IgD-negative memory B cell (primary cell): ENCODE data around the gene CDK17. TPM values are rescaled to one million over a fixed set of nuclear protein-coding genes. Genes with fewer than 3 reads are reported as not detected.
"Not testable (repeated sequence)": the region's sequence is repeated elsewhere in the genome, so short reads cannot be mapped to it uniquely, and the experiment has no call there.

ENCODE experiments used
- H3K27ac Mint-ChIP-seq, 3 donors: one replicate each; pipeline ENCODE4 v1.8.0; 2020 to 2022; ENCODE audit warnings: mild to moderate bottlenecking in 3 of 3, mixed read lengths in 3 of 3, moderate library complexity in 1 of 3
- H3K27me3 Mint-ChIP-seq: one replicate; pipeline ENCODE4 v1.8.0; 2021; ENCODE audit warnings: mixed read lengths
- H3K36me3 Mint-ChIP-seq: one replicate; pipeline ENCODE4 v1.8.0; 2020; ENCODE audit warnings: mild to moderate bottlenecking, mixed read lengths
- H3K4me1 Mint-ChIP-seq, 3 donors: one replicate each; pipeline ENCODE4 v1.8.0; 2020 to 2022; ENCODE audit warnings: mixed read lengths in 3 of 3, mild to moderate bottlenecking in 1 of 3
- H3K4me3 Mint-ChIP-seq, 4 donors: one replicate each; pipeline ENCODE4 v1.8.0; 2020 to 2022; ENCODE audit warnings: mild to moderate bottlenecking in 4 of 4, mixed read lengths in 4 of 4, moderate library complexity in 3 of 4
- H3K9me3 Mint-ChIP-seq, 3 donors: one replicate each; pipeline ENCODE4 v1.8.0; 2020 to 2021; ENCODE audit warnings: mixed read lengths in 3 of 3, mild to moderate bottlenecking in 1 of 3
- polyA plus RNA-seq: library from polyadenylated mRNA; unstranded; fragments of 300-500 nt; fragmentation: Illumina TruSeq; gene quantifications from one replicate; pipeline ENCODE4 v1.2.3, GENCODE V29; 2021

The CDK17 gene
- polyA plus RNA-seq, 1 donor from 2014 or later = 30.0 TPM

DNA sequence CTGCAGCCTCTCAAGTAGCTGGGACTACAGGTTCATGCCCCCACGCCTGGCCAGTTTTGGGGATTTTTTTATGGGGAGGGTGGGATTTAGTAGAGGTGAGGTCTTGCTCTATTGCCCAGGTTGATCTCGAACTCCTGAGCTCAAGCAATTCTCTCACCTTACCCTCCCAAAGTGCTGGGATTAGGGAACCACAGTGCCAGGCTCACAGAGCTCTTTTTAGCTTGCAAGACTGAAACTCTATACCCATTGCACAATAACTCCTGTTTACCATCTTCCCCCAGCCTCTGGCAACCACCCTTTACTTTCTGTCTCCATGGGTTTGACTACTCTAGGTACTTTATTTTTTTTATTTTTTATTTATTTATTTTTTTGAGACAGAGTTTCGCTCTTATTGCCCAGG lies 25.7 kb upstream of the CDK17 start:
- Mint-ChIP-seq H3K9me3 (no peaks in the 10 kb centered on the region), H3K4me1 (peaks cover 1 to 8% (median 7%) of the 10 kb centered on the region in 3 donors), H3K27ac (peak overlapping the region in 1 of 3 donors; percentile 81), H3K36me3 (no peaks in the 10 kb centered on the region), H3K27me3 (no peaks in the 10 kb centered on the region), H3K4me3 (no peak overlapping the region)

GRCh38 chr12:96425321-96425720 lies 25.1 kb upstream of the CDK17 start:
- Mint-ChIP-seq H3K4me1 (peaks cover 4 to 13% (median 12%) of the 10 kb centered on the region in 3 donors), H3K27ac (peak overlapping the region in 1 of 3 donors; percentile 81), H3K9me3 (no peaks in the 10 kb centered on the region), H3K27me3 (no peaks in the 10 kb centered on the region), H3K36me3 (no peaks in the 10 kb centered on the region), H3K4me3 (peak overlapping the region in 1 of 4 donors; percentile 42)

- H3K4me3 Mint-ChIP-seq = no peak overlapping the region
- no peaks in the 10 kb centered on the region for H3K36me3 Mint-ChIP-seq
- H3K4me1 Mint-ChIP-seq = peaks cover 11 to 20% (median 19%) of the 10 kb centered on the region in 3 donors
- no peaks in the 10 kb centered on the region for H3K9me3 Mint-ChIP-seq
- H3K27ac Mint-ChIP-seq = no peak overlapping the region
- no peaks in the 10 kb centered on the region for H3K27me3 Mint-ChIP-seq
Observed at GRCh38 chr12:96424601-96425000, 24.4 kb upstream of the CDK17 start.

- Mint-ChIP-seq H3K4me3 (no peak overlapping the region), H3K27ac (no peak overlapping the region), H3K4me1 (peaks cover 17 to 25% (median 23%) of the 10 kb centered on the region in 3 donors), H3K27me3 (no peaks in the 10 kb centered on the region), H3K9me3 (no peaks in the 10 kb centered on the region), H3K36me3 (peaks cover 2% of the 10 kb centered on the region)
Observed at GRCh38 chr12:96422192-96422591, 22.0 kb upstream of the CDK17 start.

GRCh38 chr12:96421014-96421413 lies 20.8 kb upstream of the CDK17 start:
- no peaks in the 10 kb centered on the region for H3K9me3 Mint-ChIP-seq
- no peaks in the 10 kb centered on the region for H3K27me3 Mint-ChIP-seq
- H3K27ac Mint-ChIP-seq = peak overlapping the region in 2 of 3 donors; percentile 33 to 64
- H3K36me3 Mint-ChIP-seq = peaks cover 2% of the 10 kb centered on the region
- H3K4me3 Mint-ChIP-seq = peak overlapping the region in 3 of 4 donors; percentile 62 to 93 (median 90)
- peaks cover 17 to 25% (median 25%) of the 10 kb centered on the region in 3 donors for H3K4me1 Mint-ChIP-seq

GRCh38 chr12:96420277-96420835 lies 20.1 kb upstream of the CDK17 start:
- H3K36me3 Mint-ChIP-seq = peaks cover 2% of the 10 kb centered on the region
- peak overlapping the region in 2 of 4 donors; percentile 63 to 93 for H3K4me3 Mint-ChIP-seq
- no peaks in the 10 kb centered on the region for H3K27me3 Mint-ChIP-seq
- H3K27ac Mint-ChIP-seq = peak overlapping the region in 1 of 3 donors; percentile 33
- H3K9me3 Mint-ChIP-seq = no peaks in the 10 kb centered on the region
- H3K4me1 Mint-ChIP-seq = peaks cover 17 to 25% (median 24%) of the 10 kb centered on the region in 3 donors

DNA sequence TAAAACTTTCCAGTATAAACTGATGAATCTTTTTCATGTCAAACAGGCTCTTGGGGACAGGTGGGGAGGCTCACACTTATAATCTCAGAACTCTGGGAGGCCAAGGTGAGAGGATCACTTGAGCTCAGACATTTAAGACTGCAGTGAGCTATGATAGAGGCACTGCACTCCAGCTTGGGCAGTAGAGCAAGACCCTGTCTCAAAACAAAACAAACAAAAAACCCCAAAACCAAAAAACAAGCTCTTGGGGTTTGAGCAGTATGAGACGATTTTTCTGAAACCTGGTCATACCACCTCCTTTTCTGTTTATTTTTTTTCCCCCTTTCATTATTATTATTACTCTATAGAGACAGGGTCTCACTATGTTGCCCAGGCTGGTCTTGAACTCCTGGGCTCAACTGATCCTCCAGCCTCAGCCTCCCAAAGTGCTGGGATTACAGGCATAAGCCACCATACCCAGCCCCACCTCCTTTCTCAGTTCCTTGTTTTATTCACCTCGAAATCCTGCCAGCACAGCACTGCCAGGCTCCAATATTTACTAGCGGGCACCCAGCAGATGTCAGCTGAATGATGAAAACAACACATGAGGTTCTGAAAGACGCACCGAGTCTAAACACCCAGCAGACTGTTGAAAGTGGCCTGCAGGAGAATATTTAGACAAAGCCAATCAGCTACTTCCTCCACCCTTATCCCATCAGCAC lies 19.5 kb upstream of the CDK17 start:
- Mint-ChIP-seq H3K4me1 (peaks cover 17 to 23% (median 21%) of the 10 kb centered on the region in 3 donors), H3K36me3 (peaks cover 2% of the 10 kb centered on the region), H3K27me3 (no peaks in the 10 kb centered on the region), H3K27ac (peak overlapping the region in 2 of 3 donors; percentile 33 to 87), H3K4me3 (peak overlapping the region in 2 of 4 donors; percentile 63 to 64), H3K9me3 (no peaks in the 10 kb centered on the region)

DNA sequence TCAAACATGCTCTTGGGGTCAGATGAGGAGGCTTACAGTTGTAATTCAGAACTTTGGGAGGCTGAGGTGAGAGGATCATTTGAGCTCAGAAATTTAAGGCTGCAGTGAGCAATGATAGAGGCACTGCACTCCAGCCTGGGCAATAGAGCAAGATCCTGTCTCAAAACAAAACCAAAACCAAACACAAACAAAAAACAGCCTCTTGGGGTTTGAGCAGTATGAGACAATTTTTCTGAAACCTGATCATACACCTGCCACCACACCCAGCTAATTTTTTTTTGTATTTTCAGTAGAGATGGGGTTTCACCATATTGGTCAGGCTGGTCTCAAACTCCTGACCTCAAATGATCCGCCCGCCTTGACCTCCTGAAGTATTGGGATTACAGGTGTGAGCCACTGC lies 17.4 kb upstream of the CDK17 start:
- Mint-ChIP-seq H3K4me3 (peak overlapping the region in 1 of 4 donors; percentile 71), H3K4me1 (peaks cover 17 to 23% (median 21%) of the 10 kb centered on the region in 3 donors)
- not testable (repeated sequence) for H3K27ac Mint-ChIP-seq, H3K27me3 Mint-ChIP-seq, H3K9me3 Mint-ChIP-seq, H3K36me3 Mint-ChIP-seq

DNA sequence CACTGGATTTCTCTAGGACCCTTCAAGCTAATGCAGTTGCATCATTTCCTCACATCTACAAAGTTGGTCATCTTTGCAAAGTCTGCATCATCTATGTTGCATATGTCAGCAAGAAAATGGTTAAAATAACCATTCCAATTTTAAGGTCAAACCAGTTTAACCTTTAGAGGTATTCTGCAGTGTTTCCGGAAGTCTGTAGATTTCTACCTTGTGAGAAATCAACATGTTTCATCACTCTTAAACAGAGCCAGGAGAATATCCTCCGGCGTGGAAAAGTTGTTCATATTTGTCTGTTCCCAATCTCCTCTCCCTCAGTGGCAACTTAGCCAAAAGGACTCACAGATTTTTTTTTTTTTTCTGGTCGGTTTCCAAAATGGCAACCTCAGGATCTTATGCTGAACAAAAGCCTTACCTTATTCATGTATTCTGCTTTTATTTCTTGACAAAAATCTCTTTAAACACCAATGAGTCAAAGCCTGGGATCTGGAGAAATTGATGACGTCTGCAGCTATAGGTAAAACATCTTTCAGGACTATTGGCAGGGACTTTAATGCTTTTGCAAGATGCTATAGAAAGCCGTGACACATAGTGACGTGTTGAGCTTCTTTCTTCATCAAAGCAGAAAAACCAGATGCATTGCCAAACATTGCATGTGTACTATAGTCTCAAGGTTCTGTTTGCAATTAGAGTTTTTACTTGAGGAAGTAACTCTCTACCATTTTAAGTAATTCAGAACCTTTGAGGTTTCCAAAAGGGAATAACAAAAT lies 16.0 kb upstream of the CDK17 start:
- Mint-ChIP-seq H3K4me3 (no peak overlapping the region), H3K36me3 (peaks cover 2% of the 10 kb centered on the region), H3K4me1 (peaks cover 17 to 23% (median 20%) of the 10 kb centered on the region in 3 donors), H3K27me3 (no peaks in the 10 kb centered on the region), H3K27ac (no peak overlapping the region), H3K9me3 (no peaks in the 10 kb centered on the region)

DNA sequence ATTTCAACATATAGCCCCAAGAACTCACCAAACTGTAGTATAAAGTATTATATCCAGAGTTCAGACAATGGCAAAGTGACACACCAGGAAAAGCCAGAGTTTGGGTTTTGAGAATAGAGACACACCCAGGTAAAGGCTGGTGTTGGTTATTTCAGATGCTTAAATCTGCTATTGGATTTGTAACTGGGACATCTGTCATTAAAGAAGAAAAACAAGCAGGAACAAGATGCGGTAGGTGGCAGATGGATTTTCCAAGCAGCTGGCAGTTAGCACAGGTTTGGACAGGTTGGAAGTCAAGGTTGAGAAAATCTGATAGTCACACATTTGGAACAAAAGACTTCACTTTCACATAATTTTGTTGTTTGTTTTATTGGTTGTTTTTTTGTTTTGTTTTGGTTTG lies 14.4 kb upstream of the CDK17 start:
- Mint-ChIP-seq H3K36me3 (peaks cover 2% of the 10 kb centered on the region), H3K9me3 (no peaks in the 10 kb centered on the region), H3K4me1 (peaks cover 10 to 12% (median 11%) of the 10 kb centered on the region in 3 donors), H3K27ac (no peak overlapping the region), H3K4me3 (no peak overlapping the region), H3K27me3 (no peaks in the 10 kb centered on the region)

GRCh38 chr12:96412431-96412830 lies 12.2 kb upstream of the CDK17 start:
- no peak overlapping the region for H3K27ac Mint-ChIP-seq
- H3K27me3 Mint-ChIP-seq = no peaks in the 10 kb centered on the region
- H3K9me3 Mint-ChIP-seq = no peaks in the 10 kb centered on the region

DNA sequence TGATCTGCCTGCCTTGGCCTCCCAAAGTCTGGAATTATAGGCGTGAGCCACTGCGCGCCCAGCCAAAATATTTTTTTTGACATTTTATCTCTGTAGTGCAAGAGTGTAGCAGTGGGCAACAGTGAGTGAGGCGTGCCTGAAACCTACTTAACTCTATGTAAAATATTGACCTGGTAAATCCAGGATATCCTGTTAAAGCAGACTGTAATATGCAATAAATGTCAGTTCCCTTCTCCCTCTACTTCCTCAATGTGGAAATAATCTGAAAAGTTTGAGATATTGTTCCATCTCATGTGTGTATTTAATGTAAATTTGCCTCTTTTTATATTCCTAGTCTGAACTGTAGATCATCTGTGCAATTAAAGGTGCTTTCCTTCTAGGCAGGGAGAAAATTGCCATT lies 9.5 kb upstream of the CDK17 start:
- Mint-ChIP-seq H3K36me3 (no peaks in the 10 kb centered on the region), H3K9me3 (no peaks in the 10 kb centered on the region), H3K4me3 (no peak overlapping the region), H3K27me3 (no peaks in the 10 kb centered on the region), H3K27ac (peak overlapping the region in 2 of 3 donors; percentile 33 to 69), H3K4me1 (peaks cover 25 to 31% (median 31%) of the 10 kb centered on the region in 3 donors)

More at GRCh38 chr12:96412431-96412830, 12.2 kb upstream of the CDK17 start:
- H3K4me3 Mint-ChIP-seq = no peak overlapping the region
- peaks cover under 1% of the 10 kb centered on the region for H3K36me3 Mint-ChIP-seq
- peaks cover 19 to 27% (median 20%) of the 10 kb centered on the region in 3 donors for H3K4me1 Mint-ChIP-seq

- no peaks in the 10 kb centered on the region for H3K27me3 Mint-ChIP-seq
- H3K27ac Mint-ChIP-seq = no peak overlapping the region
- H3K9me3 Mint-ChIP-seq = no peaks in the 10 kb centered on the region
- H3K36me3 Mint-ChIP-seq = no peaks in the 10 kb centered on the region
- peaks cover 27 to 38% (median 35%) of the 10 kb centered on the region in 3 donors for H3K4me1 Mint-ChIP-seq
- H3K4me3 Mint-ChIP-seq = no peak overlapping the region
Observed at GRCh38 chr12:96408993-96409392, 8.8 kb upstream of the CDK17 start.

GRCh38 chr12:96407429-96408097 lies 7.3 kb upstream of the CDK17 start:
- peak overlapping the region in 3 of 4 donors; percentile 47 to 89 (median 86) for H3K4me3 Mint-ChIP-seq
- not testable (repeated sequence) for H3K9me3 Mint-ChIP-seq, H3K36me3 Mint-ChIP-seq, H3K27me3 Mint-ChIP-seq
- peak overlapping the region; percentile 82 to 92 (median 89) for H3K27ac Mint-ChIP-seq
- peaks cover 30 to 42% (median 36%) of the 10 kb centered on the region in 3 donors for H3K4me1 Mint-ChIP-seq
